Measurements from ENCODE around the gene OSBP2.

GRCh38 chr22:30754971-30755758, 60.5 kb downstream of the OSBP2 start:
- TF ChIP-seq CTCF (IDR thresholded peaks at IDR 0.05; ENCODE audit: low read depth, low read length, poor library complexity, severe bottlenecking) (peak; percentile 39), EZH2phosphoT487 (IDR thresholded peaks at IDR 0.05; ENCODE audit: borderline replicate concordance, low read length) (no peak)
